ENCODE measurements around the gene USH2A.

- TF ChIP-seq CTCF (IDR thresholded peaks at IDR 0.05; ENCODE audit: insufficient read depth, low read length, poor library complexity, severe bottlenecking) (no peak), EZH2phosphoT487 (conservative IDR thresholded peaks at IDR 0.05; ENCODE audit: low read length) (no peak)
Measured at GRCh38 chr1:215890438-215890837, 532.8 kb downstream of the USH2A start.

All from SU-DHL-6 (cell line).